Panc1 (cell line): Measurements from ENCODE around the gene KCNK6.

ENCODE experiments used
- POLR2AphosphoS5 ChIP-seq: IDR thresholded peaks from 2 replicates; pipeline ENCODE4 v1.6.1; 2012; ENCODE audit warnings: mild to moderate bottlenecking, low read depth, low read length, moderate library complexity
- TCF7L2 ChIP-seq: IDR thresholded peaks from 2 replicates; pipeline ENCODE4 v1.6.1; 2011; ENCODE audit warnings: mild to moderate bottlenecking, low read depth, low read length, inconsistent platforms
- TF ChIP-seq, protein P1 (sequence below): fragments of 450-650 bp; IDR thresholded peaks from 2 replicates; pipeline ENCODE4 v1.5.1; 2017; ENCODE audit warnings: mild to moderate bottlenecking
- TF ChIP-seq, protein P2 (sequence below), 2 experiments: IDR thresholded peaks; 2 replicates each; pipeline ENCODE4 v1.6.1; 2011 to 2012; ENCODE audit warnings: low read depth in 2 of 2, control low read depth in 1 of 2, low read length in 1 of 2, mild to moderate bottlenecking in 1 of 2, moderate library complexity in 1 of 2; ENCODE audit not compliant: insufficient read depth in 1 of 2

GRCh38 chr19:38303517-38304351 lies 15.9 kb upstream of the KCNK6 start, which contains the start of gene C19orf33:
- TF ChIP-seq, protein P1, sequence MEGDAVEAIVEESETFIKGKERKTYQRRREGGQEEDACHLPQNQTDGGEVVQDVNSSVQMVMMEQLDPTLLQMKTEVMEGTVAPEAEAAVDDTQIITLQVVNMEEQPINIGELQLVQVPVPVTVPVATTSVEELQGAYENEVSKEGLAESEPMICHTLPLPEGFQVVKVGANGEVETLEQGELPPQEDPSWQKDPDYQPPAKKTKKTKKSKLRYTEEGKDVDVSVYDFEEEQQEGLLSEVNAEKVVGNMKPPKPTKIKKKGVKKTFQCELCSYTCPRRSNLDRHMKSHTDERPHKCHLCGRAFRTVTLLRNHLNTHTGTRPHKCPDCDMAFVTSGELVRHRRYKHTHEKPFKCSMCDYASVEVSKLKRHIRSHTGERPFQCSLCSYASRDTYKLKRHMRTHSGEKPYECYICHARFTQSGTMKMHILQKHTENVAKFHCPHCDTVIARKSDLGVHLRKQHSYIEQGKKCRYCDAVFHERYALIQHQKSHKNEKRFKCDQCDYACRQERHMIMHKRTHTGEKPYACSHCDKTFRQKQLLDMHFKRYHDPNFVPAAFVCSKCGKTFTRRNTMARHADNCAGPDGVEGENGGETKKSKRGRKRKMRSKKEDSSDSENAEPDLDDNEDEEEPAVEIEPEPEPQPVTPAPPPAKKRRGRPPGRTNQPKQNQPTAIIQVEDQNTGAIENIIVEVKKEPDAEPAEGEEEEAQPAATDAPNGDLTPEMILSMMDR: no peak
- TF ChIP-seq, protein P2, sequence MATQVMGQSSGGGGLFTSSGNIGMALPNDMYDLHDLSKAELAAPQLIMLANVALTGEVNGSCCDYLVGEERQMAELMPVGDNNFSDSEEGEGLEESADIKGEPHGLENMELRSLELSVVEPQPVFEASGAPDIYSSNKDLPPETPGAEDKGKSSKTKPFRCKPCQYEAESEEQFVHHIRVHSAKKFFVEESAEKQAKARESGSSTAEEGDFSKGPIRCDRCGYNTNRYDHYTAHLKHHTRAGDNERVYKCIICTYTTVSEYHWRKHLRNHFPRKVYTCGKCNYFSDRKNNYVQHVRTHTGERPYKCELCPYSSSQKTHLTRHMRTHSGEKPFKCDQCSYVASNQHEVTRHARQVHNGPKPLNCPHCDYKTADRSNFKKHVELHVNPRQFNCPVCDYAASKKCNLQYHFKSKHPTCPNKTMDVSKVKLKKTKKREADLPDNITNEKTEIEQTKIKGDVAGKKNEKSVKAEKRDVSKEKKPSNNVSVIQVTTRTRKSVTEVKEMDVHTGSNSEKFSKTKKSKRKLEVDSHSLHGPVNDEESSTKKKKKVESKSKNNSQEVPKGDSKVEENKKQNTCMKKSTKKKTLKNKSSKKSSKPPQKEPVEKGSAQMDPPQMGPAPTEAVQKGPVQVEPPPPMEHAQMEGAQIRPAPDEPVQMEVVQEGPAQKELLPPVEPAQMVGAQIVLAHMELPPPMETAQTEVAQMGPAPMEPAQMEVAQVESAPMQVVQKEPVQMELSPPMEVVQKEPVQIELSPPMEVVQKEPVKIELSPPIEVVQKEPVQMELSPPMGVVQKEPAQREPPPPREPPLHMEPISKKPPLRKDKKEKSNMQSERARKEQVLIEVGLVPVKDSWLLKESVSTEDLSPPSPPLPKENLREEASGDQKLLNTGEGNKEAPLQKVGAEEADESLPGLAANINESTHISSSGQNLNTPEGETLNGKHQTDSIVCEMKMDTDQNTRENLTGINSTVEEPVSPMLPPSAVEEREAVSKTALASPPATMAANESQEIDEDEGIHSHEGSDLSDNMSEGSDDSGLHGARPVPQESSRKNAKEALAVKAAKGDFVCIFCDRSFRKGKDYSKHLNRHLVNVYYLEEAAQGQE (IDR thresholded peaks at IDR 0.05; ENCODE audit: insufficient read depth in 1 of 2, low read depth in 2 of 2, low read length in 1 of 2): no peak
- peak; percentile 95 for TF ChIP-seq POLR2AphosphoS5
- TF ChIP-seq TCF7L2: no peak
